OCI-LY1 (cell line): ENCODE results near the gene COL3A1.

Experiments used
- CTCF ChIP-seq: fragments of 200-600 bp; sonication (generic), shearing (Covaris generic); IDR thresholded peaks from 2 replicates; pipeline ENCODE4 v1.5.1; 2017; ENCODE audit warnings: mild to moderate bottlenecking, antibody characterized with exemption, low read length, moderate library complexity, mixed read lengths
- EZH2 ChIP-seq: fragments of 200-600 bp; sonication (generic), shearing (Covaris generic); IDR thresholded peaks from 2 replicates; pipeline ENCODE4 v1.8.0; 2017; ENCODE audit warnings: borderline replicate concordance, mixed run types, mild to moderate bottlenecking, antibody characterized with exemption, low read length, moderate library complexity, mixed read lengths

- TF ChIP-seq CTCF, result peak; percentile 62
- TF ChIP-seq EZH2, result no peak
Measured at GRCh38 chr2:189024901-189025618, 50.9 kb downstream of the COL3A1 start.
